Hepatocyte (in vitro differentiated cells): ENCODE measurements around the gene PROSER2.

Source experiments
- EZH2 ChIP-seq: fragments of 200-600 bp; sonication (generic); IDR thresholded peaks from 2 replicates; pipeline ENCODE4 v1.6.1; 2016; ENCODE audit warnings: antibody characterized with exemption, mild to moderate bottlenecking, borderline replicate concordance
- TF ChIP-seq, protein P1 (sequence below): fragments of 200-600 bp; sonication (generic); IDR thresholded peaks from 2 replicates; pipeline ENCODE4 v1.5.1; 2016; ENCODE audit warnings: antibody characterized with exemption, mild to moderate bottlenecking; ENCODE audit not compliant: poor library complexity

DNA sequence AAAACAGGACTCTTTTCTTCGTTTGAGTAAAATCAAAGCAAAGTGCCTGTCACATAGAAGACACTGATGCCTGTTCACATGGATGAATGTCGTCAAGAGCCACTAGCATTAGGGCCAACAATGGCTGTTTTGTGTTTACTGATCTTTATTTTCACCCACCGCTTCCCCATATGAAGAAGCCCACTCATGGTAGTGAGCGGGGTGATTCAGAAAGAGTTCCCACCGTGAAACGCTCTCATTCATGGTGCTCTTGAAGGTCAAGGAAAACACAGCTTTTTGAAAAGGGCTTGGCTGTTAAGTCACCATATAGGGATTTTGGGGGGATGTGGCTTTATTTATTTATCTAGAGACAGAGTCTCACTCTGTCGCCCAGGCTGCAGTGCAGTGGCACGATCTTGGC is 12.5 kb downstream of the PROSER2 start:
- TF ChIP-seq, protein P1, sequence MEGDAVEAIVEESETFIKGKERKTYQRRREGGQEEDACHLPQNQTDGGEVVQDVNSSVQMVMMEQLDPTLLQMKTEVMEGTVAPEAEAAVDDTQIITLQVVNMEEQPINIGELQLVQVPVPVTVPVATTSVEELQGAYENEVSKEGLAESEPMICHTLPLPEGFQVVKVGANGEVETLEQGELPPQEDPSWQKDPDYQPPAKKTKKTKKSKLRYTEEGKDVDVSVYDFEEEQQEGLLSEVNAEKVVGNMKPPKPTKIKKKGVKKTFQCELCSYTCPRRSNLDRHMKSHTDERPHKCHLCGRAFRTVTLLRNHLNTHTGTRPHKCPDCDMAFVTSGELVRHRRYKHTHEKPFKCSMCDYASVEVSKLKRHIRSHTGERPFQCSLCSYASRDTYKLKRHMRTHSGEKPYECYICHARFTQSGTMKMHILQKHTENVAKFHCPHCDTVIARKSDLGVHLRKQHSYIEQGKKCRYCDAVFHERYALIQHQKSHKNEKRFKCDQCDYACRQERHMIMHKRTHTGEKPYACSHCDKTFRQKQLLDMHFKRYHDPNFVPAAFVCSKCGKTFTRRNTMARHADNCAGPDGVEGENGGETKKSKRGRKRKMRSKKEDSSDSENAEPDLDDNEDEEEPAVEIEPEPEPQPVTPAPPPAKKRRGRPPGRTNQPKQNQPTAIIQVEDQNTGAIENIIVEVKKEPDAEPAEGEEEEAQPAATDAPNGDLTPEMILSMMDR: no peak
- no peak for TF ChIP-seq EZH2
